NCI-H146 treated with DMSO at 0.1 percent for 48 hours (cell line): ENCODE results near the gene SLC13A2.
"Not testable (repeated sequence)": the region's sequence is repeated elsewhere in the genome, so short reads cannot be mapped to it uniquely, and the experiment has no call there.

Experiments
- DNase-seq: peaks from one replicate; lab custom pipeline; 2025; ENCODE audit not compliant: unreplicated experiment; lab: John Stamatoyannopoulos, UW

Gene SLC13A2

DNA sequence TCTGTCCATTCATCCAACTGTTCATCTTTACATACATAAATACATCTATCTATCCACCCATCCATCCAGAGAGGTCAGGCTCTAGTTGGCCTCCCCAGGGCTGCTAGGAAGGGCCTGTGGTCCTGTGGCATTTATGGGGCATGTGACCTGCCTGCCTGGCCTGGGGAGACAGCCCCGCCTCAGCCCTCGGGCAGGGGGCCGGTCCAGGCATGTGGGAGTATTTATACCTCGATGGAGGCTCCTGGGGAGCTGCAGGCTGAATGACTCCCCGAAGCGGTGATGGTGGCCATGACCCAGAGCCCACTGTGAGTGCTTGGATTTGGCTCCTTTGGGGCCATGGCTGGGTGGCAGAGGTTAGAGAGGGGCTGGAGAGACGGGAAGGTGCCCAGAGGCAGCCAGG lies 40.0 kb downstream of the SLC13A2 start:
- DNase-seq, result no peak

DNA sequence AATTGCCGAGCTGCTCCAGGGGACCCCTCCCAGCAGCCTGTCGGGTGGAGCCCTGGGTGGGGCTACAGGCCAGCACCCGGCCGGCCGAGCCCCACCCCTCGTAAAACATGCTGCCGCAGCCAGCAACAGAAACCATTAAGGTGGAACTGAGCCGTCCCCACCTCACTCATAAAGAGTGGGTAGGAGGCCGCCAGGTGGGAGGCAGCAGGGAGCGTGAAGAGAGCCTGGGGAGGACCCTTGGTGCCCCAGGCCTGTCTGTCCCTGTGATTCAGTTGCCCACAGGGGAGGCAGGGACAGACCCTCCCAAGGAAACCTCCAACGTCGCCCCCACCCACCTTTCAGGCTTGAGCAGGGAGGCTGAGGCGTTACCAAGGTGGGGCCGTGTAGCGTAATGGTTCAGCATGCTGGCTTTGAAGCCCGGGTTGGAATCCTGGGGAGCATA lies 41.1 kb downstream of the SLC13A2 start:
- no peak for DNase-seq

DNA sequence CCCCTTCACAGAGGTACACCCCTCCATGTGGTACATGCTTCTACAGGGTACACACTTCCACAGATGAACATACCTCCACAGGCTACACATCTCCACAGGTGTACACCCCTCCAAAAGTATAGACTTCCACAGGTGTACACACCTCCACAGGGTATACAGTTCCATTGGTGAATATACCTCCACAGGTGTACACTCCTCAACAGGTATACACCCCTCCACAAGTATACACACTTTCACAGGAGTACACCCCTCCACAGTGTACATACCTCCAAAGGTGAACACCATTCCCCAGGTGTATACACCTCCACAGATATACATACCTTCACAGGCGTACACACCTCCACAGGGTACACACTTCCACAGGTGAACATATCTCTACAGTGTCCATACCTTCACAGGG lies 42.1 kb downstream of the SLC13A2 start:
- DNase-seq, result no peak

DNA sequence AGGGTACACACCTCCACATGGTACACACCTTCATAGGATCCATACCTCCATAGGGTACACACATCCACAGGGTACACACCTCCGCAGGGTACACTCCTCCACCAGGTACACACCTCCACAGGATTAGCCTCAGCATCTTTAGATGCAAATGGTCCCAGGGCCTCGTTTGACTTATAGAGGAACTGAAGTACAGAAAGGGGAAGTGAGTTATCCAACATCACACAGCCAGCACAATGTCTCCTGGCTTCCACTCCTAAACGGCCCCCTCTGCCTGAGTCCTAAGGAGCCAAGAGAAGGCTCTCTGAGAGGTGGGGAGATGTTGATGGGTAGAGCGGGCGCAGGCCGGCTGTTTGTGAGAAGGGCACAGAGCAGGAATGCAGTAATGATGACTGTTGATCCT lies 44.7 kb downstream of the SLC13A2 start:
- no peak for DNase-seq

DNA sequence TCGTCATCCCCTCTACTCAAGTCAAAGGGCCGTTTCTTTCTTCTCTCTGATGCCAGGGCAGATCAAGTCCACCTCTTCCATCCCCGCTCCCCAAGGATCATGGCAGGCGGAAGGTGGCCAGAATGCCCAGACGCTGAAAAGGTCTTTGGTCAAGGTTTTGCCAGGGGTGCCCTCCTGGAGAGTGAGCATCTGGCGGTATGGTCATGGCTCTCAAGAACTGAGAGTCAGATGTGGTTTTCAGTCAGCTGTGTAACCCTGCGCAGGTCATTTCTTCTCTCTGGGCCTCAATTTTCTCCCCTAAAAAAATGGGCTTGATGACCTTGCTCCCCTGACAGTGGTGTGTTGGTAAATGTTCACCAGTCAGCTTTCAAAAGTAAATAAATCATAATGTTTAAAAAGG lies 45.1 kb downstream of the SLC13A2 start:
- no peak for DNase-seq

DNA sequence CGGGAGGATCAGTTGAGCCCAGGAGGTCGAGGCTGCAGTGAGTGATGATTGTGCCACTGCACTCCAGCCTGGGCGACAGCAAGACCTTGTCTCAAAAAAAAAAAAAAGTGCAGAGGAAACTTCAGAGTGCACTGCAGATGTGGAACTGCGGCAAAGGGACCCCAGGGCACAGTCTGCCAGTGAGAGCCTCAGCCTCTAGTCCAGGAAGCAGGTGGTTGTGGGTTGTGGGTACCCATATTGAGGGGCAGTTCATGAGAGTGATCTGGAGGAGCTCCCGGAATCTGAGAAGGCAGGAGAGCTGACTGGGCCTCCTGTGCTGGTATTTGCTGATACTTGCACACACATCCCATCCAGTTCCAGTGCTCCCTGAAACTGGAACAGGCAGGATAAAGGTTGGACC lies 45.8 kb downstream of the SLC13A2 start:
- no peak for DNase-seq

DNA sequence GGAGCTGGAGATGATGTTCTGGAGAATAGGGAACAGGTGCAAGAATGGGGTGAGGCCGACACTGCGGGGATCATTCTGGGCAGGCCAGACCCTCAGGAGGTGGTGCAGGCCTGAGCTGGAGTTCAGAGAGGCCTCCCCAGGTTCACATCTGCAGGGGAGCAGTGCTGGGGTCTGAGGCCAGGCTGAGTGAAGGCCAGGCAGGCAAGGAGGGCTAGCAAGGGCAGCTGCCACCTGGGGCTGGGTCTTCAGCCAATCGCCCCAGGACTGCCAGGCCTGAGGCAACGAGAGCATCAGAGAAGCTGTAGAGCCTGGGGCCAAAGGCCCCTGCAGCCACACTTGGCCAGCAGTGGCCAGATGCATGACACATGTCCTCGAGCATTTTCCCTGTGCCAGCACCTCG lies 47.2 kb downstream of the SLC13A2 start:
- no peak for DNase-seq

DNA sequence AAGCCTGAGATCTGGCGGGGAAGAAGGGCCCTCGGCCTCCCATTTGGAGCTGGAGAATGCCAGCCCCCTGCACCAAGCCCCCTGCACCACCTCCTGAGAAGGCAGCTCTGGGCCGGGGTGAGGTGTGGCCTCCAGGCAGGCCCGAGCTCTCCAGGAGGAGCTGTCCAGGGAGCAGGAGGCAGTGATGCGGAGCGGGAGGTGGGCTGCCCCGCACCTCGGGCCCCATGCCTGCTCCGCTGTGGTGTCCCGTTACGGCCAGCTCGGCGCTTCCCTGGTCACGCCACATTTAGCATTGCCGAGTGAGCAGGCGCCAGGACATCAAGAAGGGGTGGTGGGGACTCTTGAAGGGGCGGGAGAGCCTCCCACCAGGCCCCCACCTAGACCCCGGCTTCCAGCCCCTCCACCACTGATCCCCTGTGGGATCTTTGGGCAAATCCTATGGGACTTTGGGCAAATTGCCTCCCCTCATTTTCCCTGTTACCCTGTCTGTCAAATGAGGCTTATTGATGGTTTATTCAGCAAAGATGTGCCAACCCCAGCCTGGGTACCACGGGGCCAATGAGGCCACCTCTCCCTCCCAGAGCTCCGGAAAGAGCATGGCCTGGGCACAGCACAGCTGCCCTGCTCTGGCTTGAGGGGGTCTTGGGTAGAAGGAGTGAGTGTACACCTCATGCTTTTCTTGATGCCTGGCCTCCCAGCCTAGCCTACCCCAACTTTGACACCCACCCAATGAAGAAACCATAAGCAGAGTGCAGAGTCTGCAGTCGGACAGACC lies 48.1 kb downstream of the SLC13A2 start:
- DNase-seq, result no peak

DNA sequence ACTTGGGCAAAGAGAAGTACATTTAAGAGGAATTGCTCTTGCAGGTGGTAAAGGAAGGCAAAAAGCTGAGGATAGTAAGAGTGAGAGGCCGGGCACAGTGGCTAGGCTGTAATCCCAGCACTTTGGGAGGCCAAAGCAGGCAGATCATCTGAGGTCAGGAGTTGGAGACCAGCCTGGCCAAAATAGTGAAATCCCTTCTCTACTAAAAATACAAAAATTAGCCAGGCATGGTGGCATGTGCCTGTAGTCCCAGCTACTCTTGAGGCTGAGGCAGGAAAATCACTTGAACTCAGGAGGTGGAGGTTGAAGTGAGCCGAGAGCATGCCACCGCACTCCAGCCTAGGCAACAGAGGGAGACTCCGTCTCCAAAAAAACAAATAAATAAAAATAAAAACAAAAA lies 48.8 kb downstream of the SLC13A2 start:
- not testable (repeated sequence) for DNase-seq

DNA sequence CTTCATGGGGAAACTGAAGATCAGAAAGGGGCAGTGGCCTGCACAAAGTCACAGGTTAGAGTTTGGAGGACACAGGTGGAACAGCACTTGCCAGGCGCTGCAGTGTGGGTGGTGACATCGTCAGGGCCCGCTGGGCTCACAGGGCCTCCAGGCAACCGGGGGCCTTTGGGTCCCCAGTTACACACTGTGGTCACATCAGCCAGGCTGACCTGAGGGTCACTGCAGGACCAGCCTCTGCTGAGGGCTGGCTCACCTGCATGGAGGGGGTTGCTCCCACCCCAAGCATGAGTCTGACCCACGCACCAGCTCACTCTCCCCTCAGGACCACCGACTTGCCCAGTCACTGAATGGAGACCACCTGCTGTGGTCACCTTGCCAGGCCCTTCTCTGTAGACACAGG lies 49.7 kb downstream of the SLC13A2 start:
- DNase-seq, result no peak

DNA sequence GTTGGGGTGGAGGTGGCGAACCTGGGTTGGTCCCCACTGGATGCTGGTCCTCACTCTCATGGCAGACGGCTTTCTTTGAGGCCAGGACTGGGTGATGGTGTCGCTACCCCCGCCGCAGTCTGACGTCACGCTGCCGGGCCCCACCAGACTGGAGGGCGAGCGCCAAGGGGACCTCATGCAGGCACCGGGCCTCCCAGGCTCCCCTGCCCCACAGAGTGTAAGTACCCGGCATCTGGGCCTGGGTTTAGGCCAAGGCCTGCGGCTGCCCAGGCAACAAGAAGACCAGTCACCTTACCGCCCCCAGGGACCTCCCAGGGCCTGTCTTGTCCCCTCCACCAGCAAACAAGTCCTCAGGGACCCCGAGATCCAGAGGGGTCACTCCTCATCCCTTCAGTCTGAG lies 50.4 kb downstream of the SLC13A2 start:
- no peak for DNase-seq

DNA sequence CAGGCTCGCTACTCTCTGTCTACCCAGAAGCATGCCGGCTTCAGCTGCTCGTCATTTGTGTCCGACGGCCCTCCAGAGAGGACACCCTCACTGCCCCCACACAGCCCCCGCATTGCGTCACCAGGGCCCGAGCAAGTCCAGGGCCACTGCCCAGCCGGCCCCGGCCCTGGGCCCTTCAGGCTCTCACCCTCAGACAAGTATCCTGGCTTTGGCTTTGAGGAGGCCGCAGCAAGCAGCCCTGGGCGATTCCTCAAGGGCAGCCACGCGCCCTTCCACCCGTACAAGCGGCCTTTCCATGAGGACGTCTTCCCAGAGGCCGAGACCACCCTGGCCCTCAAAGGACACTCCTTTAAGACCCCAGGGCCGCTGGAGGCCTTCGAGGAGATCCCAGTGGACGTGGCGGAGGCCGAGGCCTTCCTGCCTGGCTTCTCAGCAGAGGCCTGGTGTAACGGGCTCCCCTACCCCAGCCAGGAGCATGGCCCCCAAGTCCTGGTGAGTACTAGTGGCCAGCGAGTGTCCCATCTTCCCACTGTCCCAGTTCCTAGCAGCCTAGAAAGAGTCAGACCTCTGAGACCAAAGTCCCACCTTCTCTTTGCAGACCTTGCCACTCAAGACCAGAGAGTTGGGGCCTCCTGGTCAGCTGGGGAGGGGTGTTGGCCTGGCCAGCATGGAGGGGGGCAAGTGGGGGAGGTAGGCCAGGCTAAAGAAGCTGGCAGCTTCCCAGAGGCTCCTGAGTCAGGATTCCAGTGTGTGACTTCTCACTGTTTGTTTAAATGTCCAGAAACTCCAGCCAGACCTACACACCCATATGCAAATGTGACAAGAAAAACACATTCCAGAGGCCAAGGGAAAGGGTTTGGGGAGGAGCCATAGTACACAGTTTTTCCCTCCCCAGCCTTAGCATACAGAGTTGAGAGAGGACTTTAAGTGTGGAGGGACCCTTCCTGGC lies 51.3 kb downstream of the SLC13A2 start:
- DNase-seq, result no peak

DNA sequence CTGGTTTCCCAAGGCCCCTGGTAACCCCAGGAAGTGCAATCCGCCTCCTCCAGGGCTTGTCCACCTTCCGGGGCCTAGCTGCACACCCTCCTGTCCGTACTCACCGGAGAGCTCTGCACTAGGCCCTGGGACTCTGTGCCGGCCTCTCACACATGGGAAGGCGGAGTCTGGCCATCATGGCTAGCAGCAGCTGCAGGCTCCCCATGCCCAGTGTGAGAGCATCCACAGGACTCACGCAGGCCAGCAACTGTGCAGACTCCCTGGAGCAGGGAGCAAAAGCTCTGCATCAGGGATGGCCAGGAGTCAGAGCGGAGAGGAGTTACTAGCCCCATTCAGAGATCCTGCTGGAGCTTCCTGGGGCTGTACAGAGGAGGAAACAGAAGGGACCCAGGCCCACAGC lies 52.9 kb downstream of the SLC13A2 start:
- no peak for DNase-seq

DNA sequence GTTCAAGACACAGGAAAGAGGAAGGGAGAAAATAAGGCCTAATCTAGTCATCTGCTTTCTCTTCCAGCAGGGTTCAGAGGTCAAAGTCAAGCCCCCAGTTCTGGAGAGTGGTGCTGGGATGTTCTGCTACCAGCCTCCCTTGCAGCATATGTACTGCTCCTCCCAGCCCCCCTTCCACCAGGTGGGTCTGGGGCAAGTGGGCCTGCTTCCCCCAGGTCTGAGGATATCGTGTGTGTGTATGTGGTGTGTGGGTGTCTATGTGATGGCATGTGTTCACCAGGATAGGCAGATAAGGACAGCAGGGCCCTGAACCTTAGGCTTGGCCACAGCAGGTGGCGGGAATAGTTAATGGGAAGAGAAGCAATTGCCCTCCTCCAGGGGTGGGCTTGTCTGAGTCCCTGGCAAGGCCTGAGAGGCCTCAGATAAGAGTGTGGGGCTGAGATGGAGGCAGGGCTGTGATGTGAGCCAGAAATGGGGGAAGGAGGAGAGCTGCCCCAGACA lies 53.8 kb downstream of the SLC13A2 start:
- DNase-seq, result no peak

DNA sequence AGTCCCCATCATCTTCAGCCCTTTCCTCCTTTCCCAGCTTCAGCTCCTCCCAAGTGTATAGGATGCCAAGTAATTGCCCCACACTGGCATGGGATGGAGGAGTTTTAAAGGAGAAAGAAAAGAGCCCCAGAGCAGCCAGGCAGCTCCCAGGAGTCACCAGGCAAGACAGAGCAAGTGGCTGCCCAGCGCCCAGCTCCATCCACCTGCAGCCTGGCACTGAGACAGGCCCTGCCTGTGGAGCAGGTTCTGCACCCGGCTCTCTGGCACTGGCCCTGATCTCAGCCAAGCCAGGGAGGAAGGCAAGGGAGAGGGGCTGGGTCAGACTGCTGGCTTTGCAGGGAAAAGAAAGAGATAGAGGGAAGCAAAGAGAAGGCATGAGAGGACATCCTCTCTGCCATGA lies 54.4 kb downstream of the SLC13A2 start:
- no peak for DNase-seq

DNA sequence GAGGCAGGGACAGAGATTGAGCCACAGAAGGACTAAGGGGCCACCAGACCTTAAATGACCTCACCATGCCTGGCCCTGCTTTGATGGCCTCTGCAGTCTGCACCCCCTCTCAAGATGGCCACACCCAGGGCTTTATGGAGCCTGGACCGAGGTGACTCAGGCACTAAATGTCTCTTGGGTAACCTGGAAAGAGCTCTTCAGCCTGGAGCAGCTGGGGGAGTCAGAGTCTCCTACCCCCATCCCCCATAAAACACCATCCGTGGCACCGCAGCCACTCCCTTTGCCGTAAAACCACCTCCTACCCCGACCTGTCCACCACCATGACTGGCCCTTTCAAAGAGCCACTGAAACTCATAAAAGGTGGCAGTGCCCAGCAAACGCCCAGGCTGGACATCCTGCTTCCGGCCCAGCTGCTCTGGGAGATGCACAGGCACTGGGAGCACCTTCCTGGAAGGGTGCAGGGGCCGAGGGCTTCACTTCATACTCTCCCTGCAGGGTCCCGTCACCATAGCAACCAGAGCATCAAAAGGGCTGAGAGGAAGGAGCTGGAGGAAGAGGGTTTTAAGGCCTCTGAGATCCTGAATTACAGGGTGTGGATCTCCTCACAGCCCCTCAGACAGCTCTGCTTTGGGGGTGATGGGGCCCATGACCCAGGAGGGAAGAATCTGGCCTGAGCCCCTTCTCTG lies 55.0 kb downstream of the SLC13A2 start:
- DNase-seq, result no peak

DNA sequence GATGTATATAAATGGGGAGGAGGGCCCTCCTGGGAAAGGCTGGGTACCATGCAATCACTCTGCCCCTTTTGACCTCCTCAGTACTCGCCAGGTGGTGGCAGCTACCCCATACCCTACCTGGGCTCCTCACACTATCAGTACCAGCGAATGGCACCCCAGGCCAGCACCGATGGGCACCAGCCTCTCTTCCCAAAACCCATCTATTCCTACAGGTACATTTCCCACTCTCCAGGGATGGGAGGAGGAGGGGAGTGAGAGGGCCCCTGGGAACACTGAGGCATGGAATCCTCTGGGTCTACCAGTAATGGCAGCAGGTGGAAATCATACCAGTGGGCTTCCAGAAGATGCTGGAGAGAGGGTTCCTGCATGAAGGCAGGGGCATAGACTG lies 55.6 kb downstream of the SLC13A2 start:
- no peak for DNase-seq

DNA sequence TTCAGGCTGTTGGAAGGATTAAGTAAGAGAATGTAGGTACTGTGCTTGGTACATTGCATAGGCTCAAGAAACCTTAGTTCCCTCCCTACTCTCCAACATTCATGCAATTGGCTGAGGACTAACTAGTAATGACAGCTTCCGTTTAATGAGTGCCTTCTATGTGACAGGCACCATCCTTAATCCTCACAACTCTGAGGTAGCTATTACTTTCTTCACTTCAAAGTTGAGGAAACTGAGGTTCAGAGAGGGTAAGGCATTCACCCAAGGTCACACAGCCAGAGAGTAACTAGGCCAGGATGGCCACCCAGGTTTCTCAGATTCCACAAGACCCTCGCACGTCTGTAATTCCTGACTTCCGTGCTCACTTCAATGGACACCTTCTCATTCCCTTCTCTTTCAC lies 56.8 kb downstream of the SLC13A2 start:
- no peak for DNase-seq

DNA sequence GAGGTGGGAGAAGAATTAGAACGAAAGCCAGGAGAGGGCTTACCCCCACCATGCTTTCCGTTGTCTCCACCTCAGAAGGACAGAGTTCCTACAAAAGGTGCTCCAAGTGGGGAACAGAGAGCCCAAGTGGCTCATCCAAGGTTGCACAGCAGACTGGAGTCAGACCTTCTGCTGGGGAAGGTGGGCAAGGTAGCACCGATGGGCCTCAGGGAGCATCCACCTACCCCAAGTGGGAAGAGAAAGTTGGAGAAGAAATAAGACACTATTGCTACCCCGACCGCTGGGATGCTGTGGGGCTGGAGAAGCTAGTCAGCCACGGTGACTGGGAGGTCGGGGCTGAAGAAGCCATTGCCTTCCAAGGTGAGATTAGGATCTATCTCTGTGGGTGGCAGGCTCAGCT lies 57.5 kb downstream of the SLC13A2 start:
- DNase-seq, result no peak

DNA sequence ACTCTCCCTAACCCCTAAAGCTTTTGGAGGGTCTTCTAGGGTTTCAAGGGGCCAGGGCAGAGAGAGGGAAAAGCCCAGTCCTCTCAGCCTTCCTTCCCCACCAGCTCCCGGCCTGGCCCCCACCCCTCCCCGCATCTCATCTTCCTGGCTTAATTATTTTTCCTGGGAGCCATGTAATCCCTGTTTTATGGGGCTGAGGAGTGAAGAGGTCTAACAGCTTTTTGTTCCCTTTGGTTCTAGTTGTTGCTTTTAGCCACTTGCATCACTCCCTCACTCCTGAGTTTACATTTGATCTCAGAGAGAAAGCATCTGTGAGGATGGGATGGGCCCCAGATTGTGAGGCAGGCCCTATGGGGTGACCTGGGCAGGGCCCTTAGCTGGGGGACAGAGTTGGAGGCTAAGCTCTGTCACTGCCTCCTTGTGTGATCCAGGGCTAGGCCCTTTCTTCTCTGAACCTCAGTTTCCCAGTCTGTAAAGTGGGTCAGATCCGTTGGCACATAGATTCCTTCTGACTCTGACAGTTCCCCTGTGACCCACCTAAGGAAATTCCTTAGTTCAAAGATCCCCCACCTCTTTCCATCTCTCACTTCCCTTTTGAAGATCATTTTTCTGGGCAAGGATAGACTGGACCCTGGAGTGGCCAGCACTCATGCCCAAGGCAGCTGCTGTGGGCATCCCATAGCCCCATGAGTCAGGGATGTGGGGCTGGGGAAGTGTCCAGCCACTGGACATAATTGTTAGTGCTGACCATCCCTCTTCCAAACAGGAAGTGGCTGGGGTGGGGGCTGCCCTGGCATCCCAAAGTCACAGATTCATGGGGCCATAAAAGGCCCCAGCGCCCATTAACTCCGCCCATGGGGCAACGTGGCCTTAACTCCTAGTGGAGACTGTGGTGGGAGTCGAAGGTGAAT lies 58.9 kb downstream of the SLC13A2 start:
- DNase-seq, result no peak
